HFFc6 (cell line): ENCODE data around the gene KIAA0513. TPM values are rescaled to one million over a fixed set of nuclear protein-coding genes. Genes with fewer than 3 reads are reported as not detected.
A peak's percentile ranks its signal among the peaks of the same experiment; 100 is the strongest.

Experiments used
- DNase-seq: peaks from one replicate; pipeline ENCODE4 v3.0.0-alpha.2; 2018
- H3K27ac Mint-ChIP-seq: 2 replicates; pipeline ENCODE4 v1.8.0; 2020; ENCODE audit warnings: mild to moderate bottlenecking, mixed read lengths
- H3K27me3 Mint-ChIP-seq: 2 replicates; pipeline ENCODE4 v1.8.0; 2021; ENCODE audit warnings: mild to moderate bottlenecking, moderate library complexity, mixed read lengths; ENCODE audit not compliant: insufficient read depth
- H3K36me3 Mint-ChIP-seq: 2 replicates; pipeline ENCODE4 v1.8.0; 2021; ENCODE audit warnings: low read depth, mixed read lengths
- H3K4me1 Mint-ChIP-seq: 2 replicates; pipeline ENCODE4 v1.8.0; 2020; ENCODE audit warnings: low read depth, mixed read lengths
- H3K4me3 Mint-ChIP-seq: 2 replicates; pipeline ENCODE4 v1.8.0; 2020; ENCODE audit warnings: mild to moderate bottlenecking, moderate library complexity, mixed read lengths
- H3K9me3 Mint-ChIP-seq: 2 replicates; pipeline ENCODE4 v1.8.0; 2020; ENCODE audit warnings: mild to moderate bottlenecking, mixed read lengths
- total RNA-seq, 6 experiments: library from RNA; stranded (reverse); fragmentation: NEBNext Ultra II Directional; extraction: Animal tissue kit (Norgen Biotek cat#: 25700); gene quantifications; 2 replicates in 1 of 6; 3 replicates in 5 of 6; pipeline ENCODE4 v1.2.3, GENCODE V29; 2021
- TF ChIP-seq, protein P1 (sequence below): fragments of 200-600 bp; sonication (generic); IDR thresholded peaks from 2 replicates; pipeline ENCODE4 v1.5.0; 2021; ENCODE audit warnings: antibody characterized with exemption, mild to moderate bottlenecking

KIAA0513 gene
- total RNA-seq, 6 experiments from 2014 or later: 12.5 to 15.4 (median 13.8) TPM

DNA sequence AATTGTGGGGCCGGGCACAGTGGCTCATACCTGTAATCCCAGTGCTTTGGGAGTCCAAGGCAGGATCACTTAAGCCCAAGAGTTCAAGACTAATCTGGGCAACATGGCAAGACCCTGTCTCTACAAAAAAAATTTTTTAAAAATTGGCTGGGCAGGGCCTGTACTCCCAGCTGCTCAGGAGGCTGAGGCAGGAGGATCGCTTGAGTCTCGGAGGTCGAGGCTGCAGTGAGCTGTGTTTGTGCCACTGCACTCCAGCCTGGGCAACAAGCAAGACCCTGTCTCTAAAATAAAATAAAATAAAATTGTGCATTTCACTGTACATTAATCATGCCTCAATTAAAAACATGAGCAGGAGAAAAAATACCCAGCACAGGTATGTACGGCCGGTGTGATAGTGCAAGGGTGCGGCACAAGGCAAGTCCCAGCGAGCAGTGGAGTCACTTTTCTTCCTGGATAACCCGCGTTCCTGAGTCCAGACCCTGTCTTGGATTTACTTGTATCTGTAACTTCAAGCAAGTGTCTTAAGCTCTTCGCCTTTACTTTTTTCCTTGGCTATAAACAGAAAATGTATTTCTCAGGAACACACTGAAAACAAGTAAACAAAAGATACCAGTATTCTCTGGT is 27.6 kb upstream of the KIAA0513 start:
- TF ChIP-seq, protein P1, sequence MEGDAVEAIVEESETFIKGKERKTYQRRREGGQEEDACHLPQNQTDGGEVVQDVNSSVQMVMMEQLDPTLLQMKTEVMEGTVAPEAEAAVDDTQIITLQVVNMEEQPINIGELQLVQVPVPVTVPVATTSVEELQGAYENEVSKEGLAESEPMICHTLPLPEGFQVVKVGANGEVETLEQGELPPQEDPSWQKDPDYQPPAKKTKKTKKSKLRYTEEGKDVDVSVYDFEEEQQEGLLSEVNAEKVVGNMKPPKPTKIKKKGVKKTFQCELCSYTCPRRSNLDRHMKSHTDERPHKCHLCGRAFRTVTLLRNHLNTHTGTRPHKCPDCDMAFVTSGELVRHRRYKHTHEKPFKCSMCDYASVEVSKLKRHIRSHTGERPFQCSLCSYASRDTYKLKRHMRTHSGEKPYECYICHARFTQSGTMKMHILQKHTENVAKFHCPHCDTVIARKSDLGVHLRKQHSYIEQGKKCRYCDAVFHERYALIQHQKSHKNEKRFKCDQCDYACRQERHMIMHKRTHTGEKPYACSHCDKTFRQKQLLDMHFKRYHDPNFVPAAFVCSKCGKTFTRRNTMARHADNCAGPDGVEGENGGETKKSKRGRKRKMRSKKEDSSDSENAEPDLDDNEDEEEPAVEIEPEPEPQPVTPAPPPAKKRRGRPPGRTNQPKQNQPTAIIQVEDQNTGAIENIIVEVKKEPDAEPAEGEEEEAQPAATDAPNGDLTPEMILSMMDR: no peak
- no peak for DNase-seq
- Mint-ChIP-seq H3K9me3 (no peaks in the 10 kb centered on the region), H3K4me3 (no peak overlapping the region), H3K27me3 (no peaks in the 10 kb centered on the region; the same call in 1 of the 2 replicates), H3K27ac (peak overlapping the region; percentile 57), H3K4me1 (peaks cover 82% of the 10 kb centered on the region), H3K36me3 (peaks cover 51% of the 10 kb centered on the region)

DNA sequence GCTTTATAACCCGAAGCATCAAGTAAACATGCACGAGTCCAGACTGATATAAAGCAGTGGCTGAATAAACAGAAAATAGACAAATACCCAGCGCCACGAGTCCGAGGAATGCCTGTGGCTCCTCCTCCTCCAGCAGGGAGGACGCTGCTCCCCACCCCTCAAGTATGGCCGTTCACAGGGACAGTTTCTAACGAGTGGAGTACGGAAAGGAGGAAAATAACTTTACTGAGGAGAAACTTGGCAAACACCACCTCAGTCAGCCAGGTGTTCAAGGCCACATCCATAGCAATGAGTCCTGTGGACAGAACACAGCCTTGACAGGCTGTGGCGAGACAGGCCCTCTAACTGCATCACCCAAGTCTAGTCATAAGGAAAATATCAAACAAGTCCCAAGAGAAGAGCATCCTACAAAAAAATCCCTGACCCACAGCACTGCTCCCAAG is 25.5 kb upstream of the KIAA0513 start:
- peak overlapping the region; percentile 60 for H3K4me3 Mint-ChIP-seq
- peaks cover 86% of the 10 kb centered on the region for H3K4me1 Mint-ChIP-seq
- no peaks in the 10 kb centered on the region for H3K9me3 Mint-ChIP-seq
- peak overlapping the region; percentile 99 for H3K27ac Mint-ChIP-seq
- TF ChIP-seq, protein P1: no peak
- H3K36me3 Mint-ChIP-seq: peaks cover 33% of the 10 kb centered on the region
- H3K27me3 Mint-ChIP-seq: no peaks in the 10 kb centered on the region; the same call in 1 of the 2 replicates
- no peak for DNase-seq

DNA sequence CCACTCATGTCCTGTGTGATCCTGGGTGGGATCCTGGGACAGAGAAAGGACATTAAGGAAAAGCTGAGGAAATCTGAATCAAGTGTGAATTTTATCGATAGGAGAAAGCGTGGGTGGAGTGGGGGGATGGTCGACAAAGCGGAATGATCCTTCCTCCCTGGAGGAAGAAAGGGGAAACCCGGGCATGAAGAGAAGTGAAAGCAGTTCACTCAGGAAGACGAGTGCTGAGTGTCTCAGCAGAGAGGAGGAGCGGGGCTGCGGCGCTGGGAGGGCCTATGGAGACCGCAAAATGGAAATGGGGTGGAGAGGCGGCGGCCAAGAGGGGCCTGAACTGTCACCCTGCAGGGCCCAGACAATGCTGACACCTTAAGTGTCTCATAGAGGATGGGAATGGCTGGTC is 25.0 kb upstream of the KIAA0513 start:
- Mint-ChIP-seq H3K36me3 (peaks cover 38% of the 10 kb centered on the region), H3K4me3 (peak overlapping the region; percentile 60), H3K4me1 (peaks cover 90% of the 10 kb centered on the region), H3K27ac (peak overlapping the region; percentile 99), H3K27me3 (no peaks in the 10 kb centered on the region; the same call in 1 of the 2 replicates), H3K9me3 (no peaks in the 10 kb centered on the region)
- DNase-seq: no peak
- TF ChIP-seq, protein P1: no peak

DNA sequence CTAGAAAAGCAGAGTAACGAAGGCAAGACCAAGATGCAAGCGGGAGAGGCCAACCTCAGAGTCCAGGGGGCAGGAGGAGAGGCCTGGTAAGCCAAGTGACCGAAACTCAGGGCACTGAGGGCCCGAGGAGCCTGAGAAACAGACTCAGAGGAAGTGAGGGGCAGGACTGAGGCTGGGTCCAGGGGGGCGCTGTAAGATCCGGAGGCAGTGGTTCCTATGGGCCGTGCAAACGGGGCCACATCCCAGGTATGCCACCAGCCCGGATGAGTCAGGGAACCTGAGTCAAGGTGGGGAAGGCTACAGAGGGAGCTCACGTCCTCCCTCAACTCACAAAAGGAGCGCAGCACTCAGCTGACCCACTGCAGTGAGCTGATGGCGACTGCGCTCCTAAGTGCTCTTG is 24.5 kb upstream of the KIAA0513 start:
- peaks cover 40% of the 10 kb centered on the region for H3K36me3 Mint-ChIP-seq
- no peaks in the 10 kb centered on the region; the same call in 1 of the 2 replicates for H3K27me3 Mint-ChIP-seq
- no peak for DNase-seq
- H3K4me3 Mint-ChIP-seq: peak overlapping the region; percentile 86; the same call in 1 of the 2 replicates
- H3K4me1 Mint-ChIP-seq: peaks cover 95% of the 10 kb centered on the region
- H3K27ac Mint-ChIP-seq: peak overlapping the region; percentile 99
- H3K9me3 Mint-ChIP-seq: no peaks in the 10 kb centered on the region
- TF ChIP-seq, protein P1: peak; percentile 13; the same call in 1 of the 2 replicates

DNA sequence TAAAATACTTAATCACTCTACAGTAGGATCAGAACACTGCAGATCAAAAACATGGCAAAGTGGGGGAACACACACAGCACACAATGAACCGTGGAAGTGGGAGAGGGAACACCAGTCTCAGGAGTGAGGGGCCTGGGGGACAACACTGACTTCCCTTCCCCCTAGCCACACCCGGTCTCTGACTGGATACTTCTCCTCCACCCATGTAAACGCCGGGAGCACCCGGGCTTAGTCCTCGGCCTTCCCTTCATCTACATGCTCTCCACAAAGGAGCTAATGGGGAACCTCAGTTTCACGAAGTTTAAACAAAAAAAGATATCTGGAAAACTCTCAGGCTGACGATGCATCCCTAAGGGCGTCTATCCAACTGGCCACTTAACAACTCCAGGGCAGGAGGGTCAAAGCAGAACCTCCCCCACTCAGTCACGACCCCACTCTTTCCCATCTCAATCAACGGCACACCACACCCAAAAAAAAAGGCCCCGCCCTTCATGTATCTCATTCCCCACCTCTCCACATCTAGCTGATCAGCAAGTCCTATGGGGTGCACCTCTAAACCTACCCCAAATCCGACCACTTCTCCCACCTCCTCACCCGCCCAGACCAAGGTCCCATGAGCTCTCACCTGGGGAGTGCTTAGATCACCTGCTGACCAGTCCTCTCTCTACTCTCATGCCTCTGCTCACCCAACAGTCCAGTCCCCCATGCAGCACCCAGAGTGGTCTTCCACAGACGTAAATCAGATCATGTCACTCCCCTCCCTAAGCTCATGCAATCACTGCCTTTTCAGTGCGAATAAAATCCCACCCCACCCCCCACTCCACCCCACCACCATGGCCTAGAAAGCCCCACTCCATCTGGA is 23.6 kb upstream of the KIAA0513 start:
- Mint-ChIP-seq H3K36me3 (peaks cover 40% of the 10 kb centered on the region), H3K27me3 (no peaks in the 10 kb centered on the region; the same call in 1 of the 2 replicates), H3K4me3 (peak overlapping the region; percentile 86), H3K9me3 (no peaks in the 10 kb centered on the region), H3K27ac (peak overlapping the region; percentile 99), H3K4me1 (peaks cover 96% of the 10 kb centered on the region)
- DNase-seq: no peak
- TF ChIP-seq, protein P1: no peak
